Umbilical cord (tissue), 2 donors: ENCODE results near the gene CMIP. TPM values are rescaled to one million over a fixed set of nuclear protein-coding genes. Genes with fewer than 3 reads are reported as not detected.

Experiments
- DNase-seq: peaks from one replicate; pipeline ENCODE4 v3.0.0-alpha.2; 2015; ENCODE audit warnings: low spot score
- total RNA-seq: library from RNA; depleted of rRNA; stranded (reverse); fragments of >200 nt; gene quantifications from one replicate; pipeline ENCODE4 v1.2.3, GENCODE V29; 2014; ENCODE audit warnings: low replicate concordance; ENCODE audit not compliant: insufficient read depth

Gene CMIP
- total RNA-seq, 1 donor from 2014 or later = 24.8 TPM

DNA sequence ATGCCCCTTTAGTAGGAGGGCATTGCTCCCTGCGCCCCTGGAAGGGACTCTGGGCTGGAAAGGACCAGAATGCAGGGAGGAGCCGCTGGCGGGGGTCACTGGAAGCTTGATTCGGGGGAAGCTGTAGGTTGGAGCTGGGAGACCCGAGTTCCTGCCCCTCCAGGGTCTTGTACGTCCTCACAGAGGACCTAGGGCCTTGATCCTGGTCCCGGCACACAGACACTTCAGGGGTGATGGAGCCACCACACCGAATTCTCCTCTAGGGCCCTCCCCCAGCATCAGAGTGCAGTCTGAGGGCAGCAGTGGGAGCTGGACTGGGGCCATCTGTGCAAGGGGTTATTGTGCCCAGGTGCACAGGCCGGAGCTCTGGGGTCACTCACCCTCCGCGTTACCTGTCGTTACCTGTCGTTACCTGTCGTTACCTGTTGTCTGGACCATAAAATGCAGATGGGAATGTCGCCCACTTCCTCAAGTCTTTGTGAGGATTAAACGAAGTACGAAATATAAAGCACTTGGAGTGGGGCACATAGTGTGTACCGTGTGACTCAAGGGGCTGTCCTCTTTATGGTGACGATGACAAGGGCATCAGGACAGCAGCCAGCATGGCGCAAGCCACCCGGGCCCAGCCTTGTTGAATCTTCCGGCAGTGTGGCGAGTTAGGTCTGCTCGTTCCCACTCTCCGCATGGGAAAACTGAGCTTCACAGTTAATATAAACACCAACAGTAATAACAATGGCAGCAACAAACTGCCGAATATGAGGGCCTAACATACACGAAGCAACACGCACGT, 48.6 kb downstream of the CMIP start:
- no peak for DNase-seq

GRCh38 chr16:81493755-81494433, 49.3 kb downstream of the CMIP start:
- no peak for DNase-seq

GRCh38 chr16:81494434-81494806, 49.8 kb downstream of the CMIP start:
- no peak for DNase-seq

DNA sequence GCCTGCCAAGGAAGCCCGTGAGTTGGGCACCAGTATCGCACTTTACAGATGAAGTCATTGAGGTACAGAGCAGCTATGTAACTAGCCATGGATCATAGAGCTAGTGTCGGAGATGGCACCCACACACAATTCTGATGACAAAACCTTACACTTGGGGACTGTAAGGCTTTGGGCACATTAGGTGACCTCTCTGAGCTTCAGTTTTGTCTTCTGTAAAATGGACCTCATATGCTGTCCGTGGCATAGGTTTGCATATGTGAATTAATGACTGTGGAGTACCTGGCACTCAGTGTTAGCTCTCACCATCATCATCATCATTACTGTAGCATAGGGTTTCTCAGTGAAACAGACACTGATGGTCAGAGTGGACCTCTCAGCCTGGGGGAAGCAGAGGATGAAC, 50.3 kb downstream of the CMIP start:
- DNase-seq = no peak

GRCh38 chr16:81495321-81496234, 51.0 kb downstream of the CMIP start:
- DNase-seq = no peak

DNA sequence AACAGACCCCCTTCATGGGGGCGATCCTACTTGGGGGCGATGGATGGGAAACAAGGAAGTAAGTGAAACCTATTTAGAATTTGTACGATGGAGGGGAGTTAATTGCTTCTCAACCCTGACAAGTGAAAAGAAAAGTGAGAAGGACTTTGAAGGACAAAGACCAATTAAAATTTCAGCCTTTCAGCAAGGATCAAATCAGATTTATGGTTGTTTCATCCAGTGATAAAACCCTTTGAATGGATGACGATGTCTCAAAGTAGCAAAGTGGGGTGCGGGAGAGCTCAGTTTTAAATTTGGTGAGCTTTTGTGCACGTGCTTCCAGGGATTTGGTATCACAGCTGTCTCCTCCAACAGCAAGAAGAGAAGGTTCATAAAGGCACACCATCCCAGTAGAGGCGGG, 51.7 kb downstream of the CMIP start:
- DNase-seq = no peak

- no peak for DNase-seq
Measured at GRCh38 chr16:81496742-81497141, 52.1 kb downstream of the CMIP start.

DNA sequence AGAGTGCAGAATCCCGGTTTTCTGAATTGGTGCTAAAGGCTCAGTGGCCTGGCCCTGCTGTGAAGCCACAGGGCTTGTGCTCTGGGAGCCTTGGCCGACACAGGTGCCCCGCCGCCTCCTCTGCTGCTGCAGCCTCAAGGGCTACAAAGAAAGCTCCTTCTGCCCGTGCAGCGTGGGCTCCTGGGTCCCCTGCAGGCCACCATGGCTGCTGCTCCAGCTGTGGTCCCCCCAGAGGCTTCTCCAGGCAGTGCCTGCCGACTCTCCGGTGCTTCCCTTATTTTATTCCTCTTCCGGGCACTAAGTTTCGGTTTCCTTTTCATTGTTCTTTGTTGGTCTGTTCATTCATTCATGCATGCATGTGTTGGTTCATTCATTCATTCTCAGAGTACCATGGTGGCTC, 53.1 kb downstream of the CMIP start:
- no peak for DNase-seq

- no peak for DNase-seq
Measured at GRCh38 chr16:81498351-81498750, 53.7 kb downstream of the CMIP start.

- no peak for DNase-seq
Measured at GRCh38 chr16:81499576-81500380, 55.2 kb downstream of the CMIP start.

GRCh38 chr16:81500833-81501521, 56.4 kb downstream of the CMIP start:
- no peak for DNase-seq

DNA sequence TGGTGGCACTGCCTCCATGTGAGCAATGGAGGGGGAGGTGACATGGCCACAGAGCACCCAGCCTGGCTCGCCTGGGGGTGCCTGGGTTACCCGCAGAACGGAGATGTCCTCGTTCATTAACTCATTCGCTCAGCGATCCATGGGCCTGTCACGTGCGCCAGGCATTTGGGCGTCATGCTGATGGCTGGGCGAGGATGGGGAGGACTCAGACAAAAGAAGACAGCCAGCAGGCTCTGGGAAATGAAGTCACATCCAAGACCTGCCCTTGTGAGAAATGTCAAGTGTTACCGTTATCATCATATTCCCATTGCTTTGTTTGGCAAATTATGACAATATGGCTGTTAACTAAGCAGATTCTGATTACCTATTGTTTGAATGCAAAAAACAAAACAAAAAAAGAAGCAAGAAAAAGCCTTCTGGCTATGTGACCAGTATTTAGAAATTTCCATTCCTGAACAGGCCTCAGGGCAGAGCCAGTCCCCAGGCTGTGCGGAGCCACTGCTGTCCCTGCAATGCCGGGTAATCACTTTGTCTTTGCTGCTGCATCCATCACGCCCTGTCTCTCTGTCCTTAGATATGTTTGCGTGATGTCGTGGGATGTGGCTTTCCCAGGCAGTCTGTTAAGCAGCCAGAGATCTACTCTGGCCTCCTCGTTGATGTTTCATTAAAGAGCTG, 57.9 kb downstream of the CMIP start:
- DNase-seq = no peak

- DNase-seq = peak; percentile 45
Measured at GRCh38 chr16:81505011-81505661, 60.5 kb downstream of the CMIP start.

- DNase-seq = no peak
Measured at GRCh38 chr16:81509404-81509803, 64.8 kb downstream of the CMIP start.

DNA sequence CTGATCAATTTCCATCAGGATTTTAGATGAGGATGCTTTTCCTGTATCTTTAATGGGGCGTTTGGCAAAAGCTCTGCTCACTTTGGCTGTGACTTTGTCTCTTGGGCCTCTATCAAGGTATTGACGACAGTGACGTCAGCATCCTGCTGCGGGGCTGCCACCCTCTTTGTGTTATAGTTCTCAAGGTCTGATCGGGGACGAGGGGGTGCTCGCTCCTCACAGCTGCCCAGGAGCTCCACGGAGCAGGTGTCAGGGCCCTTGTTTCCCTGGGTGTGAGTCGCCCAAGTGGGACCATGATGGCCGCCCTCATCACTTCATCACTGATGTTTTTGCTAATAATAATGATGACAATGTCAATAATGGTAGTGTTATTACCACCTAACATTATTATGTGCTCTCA, 65.4 kb downstream of the CMIP start:
- no peak for DNase-seq

DNA sequence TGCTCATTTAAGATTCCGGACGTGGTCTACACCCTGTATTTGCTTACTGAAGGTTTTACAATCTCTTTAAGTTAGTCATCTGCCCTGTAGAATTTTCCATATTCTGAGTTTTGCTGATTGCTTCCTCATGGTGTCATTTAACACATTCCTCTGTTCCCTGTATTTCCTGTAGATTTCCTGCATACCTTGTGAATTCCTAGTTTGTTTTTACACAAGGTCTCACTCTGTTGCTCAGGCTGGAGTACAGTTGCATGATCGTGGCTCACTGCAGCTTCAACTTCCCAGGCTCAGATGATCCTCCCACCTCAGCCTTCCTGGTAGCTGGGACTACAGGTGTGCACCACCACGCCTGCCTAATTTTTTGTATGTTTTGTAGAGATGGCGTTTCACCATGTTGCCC, 66.8 kb downstream of the CMIP start:
- no peak for DNase-seq

DNA sequence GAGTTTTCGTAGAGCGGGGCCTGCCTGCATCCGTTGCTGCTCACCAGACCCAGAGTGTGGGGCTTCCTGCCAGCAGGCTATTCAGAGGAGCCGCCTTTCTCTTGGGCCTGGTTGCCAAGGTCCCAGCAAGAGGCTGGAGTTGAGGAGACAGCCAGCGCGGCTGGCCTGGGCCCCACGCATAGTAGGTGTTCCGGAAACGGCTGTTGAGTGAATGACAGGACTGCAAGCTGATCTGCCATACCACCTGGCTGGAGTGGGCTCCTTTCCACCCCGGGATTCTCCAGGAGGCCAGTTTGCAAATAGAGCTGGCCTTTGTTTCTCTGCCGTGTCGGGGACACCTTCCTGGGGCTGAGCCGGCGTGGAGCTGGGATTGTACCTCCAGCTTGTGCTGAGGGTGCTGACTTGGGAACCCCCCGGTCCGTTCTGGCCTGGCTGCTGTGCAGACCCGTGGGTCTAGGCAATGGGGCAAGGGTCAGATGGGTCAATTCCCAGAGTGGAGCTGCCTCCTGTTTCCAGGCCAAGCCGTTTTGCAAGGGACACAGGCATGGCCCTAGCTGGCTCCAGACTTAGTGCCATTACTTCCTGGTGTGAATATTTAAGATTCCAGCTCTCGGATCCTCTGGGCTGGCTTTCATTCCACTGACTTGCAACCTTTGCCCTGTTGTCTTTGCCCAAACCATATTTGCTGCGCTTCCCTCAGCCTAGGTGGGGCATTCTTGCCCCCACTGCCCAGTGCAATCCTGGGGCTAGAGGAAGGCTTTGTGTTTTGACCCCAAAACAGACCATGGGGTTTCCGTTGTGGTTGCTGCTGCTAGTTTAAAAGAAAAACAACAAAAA, 68.8 kb downstream of the CMIP start:
- peak; percentile 31 for DNase-seq

GRCh38 chr16:81514041-81514559, 69.5 kb downstream of the CMIP start:
- DNase-seq = no peak
